Gastrocnemius medialis (tissue), 4 donors: ENCODE results near the gene GRIK2.

Experiments used
- POLR2A ChIP-seq, 2 donors: fragments of 450-650 bp; IDR thresholded peaks; one replicate each; pipeline ENCODE4 v1.6.1; 2017; ENCODE audit warnings: antibody characterized with exemption in 2 of 2, mild to moderate bottlenecking in 2 of 2, moderate library complexity in 2 of 2
- TF ChIP-seq, protein P1 (sequence below), 5 experiments: fragments of 450-650 bp in 3 of 5; fragments of 200-600 bp in 2 of 5; sonication (generic) in 2 of 5; IDR thresholded peaks in 4 of 5; conservative IDR thresholded peaks in 1 of 5; 1 replicate in 4 of 5; 2 replicates in 1 of 5; pipeline ENCODE4 v1.5.1; 2016 to 2019; ENCODE audit warnings: antibody characterized with exemption in 5 of 5, mild to moderate bottlenecking in 3 of 5, moderate library complexity in 3 of 5

DNA sequence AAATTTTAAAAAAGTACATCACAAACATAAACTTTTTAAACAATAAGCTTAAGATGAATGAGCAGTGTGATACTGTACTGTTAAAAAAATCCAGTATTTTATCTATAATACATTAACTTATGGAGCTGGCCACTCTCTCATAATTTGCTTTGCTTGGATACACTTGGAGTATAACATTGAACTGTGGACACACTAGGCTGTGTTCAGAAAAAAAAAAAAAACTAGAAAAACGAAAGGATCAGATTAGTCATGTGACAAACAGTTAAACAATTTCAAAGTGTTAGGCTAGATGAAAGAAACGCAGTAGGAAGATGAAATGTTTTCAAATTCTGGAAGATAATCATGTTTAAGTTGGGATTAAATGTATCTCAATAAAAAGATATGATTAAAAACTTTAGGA lies 220.0 kb downstream of the GRIK2 start:
- TF ChIP-seq, protein P1, sequence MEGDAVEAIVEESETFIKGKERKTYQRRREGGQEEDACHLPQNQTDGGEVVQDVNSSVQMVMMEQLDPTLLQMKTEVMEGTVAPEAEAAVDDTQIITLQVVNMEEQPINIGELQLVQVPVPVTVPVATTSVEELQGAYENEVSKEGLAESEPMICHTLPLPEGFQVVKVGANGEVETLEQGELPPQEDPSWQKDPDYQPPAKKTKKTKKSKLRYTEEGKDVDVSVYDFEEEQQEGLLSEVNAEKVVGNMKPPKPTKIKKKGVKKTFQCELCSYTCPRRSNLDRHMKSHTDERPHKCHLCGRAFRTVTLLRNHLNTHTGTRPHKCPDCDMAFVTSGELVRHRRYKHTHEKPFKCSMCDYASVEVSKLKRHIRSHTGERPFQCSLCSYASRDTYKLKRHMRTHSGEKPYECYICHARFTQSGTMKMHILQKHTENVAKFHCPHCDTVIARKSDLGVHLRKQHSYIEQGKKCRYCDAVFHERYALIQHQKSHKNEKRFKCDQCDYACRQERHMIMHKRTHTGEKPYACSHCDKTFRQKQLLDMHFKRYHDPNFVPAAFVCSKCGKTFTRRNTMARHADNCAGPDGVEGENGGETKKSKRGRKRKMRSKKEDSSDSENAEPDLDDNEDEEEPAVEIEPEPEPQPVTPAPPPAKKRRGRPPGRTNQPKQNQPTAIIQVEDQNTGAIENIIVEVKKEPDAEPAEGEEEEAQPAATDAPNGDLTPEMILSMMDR (IDR thresholded peaks at IDR 0.05 in 4 of 5, conservative IDR thresholded peaks at IDR 0.05 in 1 of 5), result no peak
- TF ChIP-seq POLR2A (IDR thresholded peaks at IDR 0.05), result no peak
